Hepatocyte (in vitro differentiated cells): ENCODE results near the gene SLC22A14. TPM values are rescaled to one million over a fixed set of nuclear protein-coding genes. Genes with fewer than 3 reads are reported as not detected.

Experiments used
- DNase-seq: peaks from one replicate; pipeline ENCODE4 v3.0.0-alpha.2; 2016; ENCODE audit warnings: low spot score
- H2AFZ ChIP-seq: fragments of 200-600 bp; sonication (generic); 2 replicates; pipeline ENCODE4 v1.6.0; 2016; ENCODE audit warnings: antibody characterized with exemption, mild to moderate bottlenecking
- H3K27ac ChIP-seq: fragments of 200-600 bp; sonication (generic); 2 replicates; pipeline ENCODE4 v1.5.1; 2016; ENCODE audit warnings: mild to moderate bottlenecking
- H3K27me3 ChIP-seq: fragments of 200-600 bp; sonication (generic); 2 replicates; pipeline ENCODE4 v1.6.1; 2016
- H3K36me3 ChIP-seq: fragments of 200-600 bp; sonication (generic); replicated peaks from 2 replicates; pipeline ENCODE4 v1.5.1; 2016; ENCODE audit warnings: low read depth; ENCODE audit not compliant: insufficient read depth
- H3K4me1 ChIP-seq: fragments of 200-600 bp; sonication (generic); 2 replicates; pipeline ENCODE4 v1.5.1; 2016; ENCODE audit warnings: mild to moderate bottlenecking, moderate library complexity; ENCODE audit not compliant: insufficient read depth
- H3K4me2 ChIP-seq: fragments of 200-600 bp; sonication (generic); 2 replicates; pipeline ENCODE4 v1.6.0; 2016
- H3K4me3 ChIP-seq: fragments of 200-600 bp; sonication (generic); 2 replicates; pipeline ENCODE4 v1.5.1; 2016; ENCODE audit warnings: mild to moderate bottlenecking
- H3K79me2 ChIP-seq: fragments of 200-600 bp; sonication (generic); 2 replicates; pipeline ENCODE4 v1.6.0; 2017; ENCODE audit warnings: mild to moderate bottlenecking
- H3K9me2 ChIP-seq: fragments of 200-600 bp; sonication (generic); replicated peaks from 2 replicates; pipeline ENCODE4 v1.6.0; 2017; ENCODE audit warnings: mild to moderate bottlenecking; ENCODE audit not compliant: insufficient read depth
- H3K9me3 ChIP-seq: fragments of 200-600 bp; sonication (generic); 2 replicates; pipeline ENCODE4 v1.5.1; 2016; ENCODE audit warnings: low read depth, mild to moderate bottlenecking
- H4K20me1 ChIP-seq: fragments of 200-600 bp; sonication (generic); 2 replicates; pipeline ENCODE4 v1.6.0; 2016; ENCODE audit warnings: mild to moderate bottlenecking; ENCODE audit not compliant: insufficient read depth, poor library complexity, severe bottlenecking
- EZH2 ChIP-seq: fragments of 200-600 bp; sonication (generic); IDR thresholded peaks from 2 replicates; pipeline ENCODE4 v1.6.1; 2016; ENCODE audit warnings: antibody characterized with exemption, mild to moderate bottlenecking, borderline replicate concordance
- EZH2phosphoT487 ChIP-seq: fragments of 200-600 bp; sonication (generic); IDR thresholded peaks from one replicate; pipeline ENCODE4 v1.6.1; 2018; ENCODE audit warnings: antibody characterized with exemption, mild to moderate bottlenecking, low read depth, moderate library complexity; ENCODE audit not compliant: unreplicated experiment, severe bottlenecking
- WGBS: methylation state at CpG from one replicate; pipeline ENCODE4 v1.1.6; 2016; ENCODE audit warnings: low lambda C conversion rate; ENCODE audit errors: missing lambda C conversion rate; 5-methylcytosine and 5-hydroxymethylcytosine counted together
- polyA plus RNA-seq: library from polyadenylated mRNA; unstranded; fragments of >200 nt; fragmentation: Nextera tagmentation; extraction: Ambion mirVana; gene quantifications from 2 replicates; pipeline ENCODE4 v1.2.1, GENCODE V29; 2016
- total RNA-seq: library from RNA; depleted of rRNA; stranded (reverse); fragments of >200 nt; gene quantifications from 2 replicates; pipeline ENCODE4 v1.2.3, GENCODE V29; 2014
- TF ChIP-seq, protein P1 (sequence below): fragments of 200-600 bp; sonication (generic); IDR thresholded peaks from 2 replicates; pipeline ENCODE4 v1.5.1; 2016; ENCODE audit warnings: antibody characterized with exemption, mild to moderate bottlenecking; ENCODE audit not compliant: poor library complexity

SLC22A14 gene
- total and polyA plus RNA-seq, 2 experiments from 2014 or later: 0.57 to 0.64 TPM

DNA sequence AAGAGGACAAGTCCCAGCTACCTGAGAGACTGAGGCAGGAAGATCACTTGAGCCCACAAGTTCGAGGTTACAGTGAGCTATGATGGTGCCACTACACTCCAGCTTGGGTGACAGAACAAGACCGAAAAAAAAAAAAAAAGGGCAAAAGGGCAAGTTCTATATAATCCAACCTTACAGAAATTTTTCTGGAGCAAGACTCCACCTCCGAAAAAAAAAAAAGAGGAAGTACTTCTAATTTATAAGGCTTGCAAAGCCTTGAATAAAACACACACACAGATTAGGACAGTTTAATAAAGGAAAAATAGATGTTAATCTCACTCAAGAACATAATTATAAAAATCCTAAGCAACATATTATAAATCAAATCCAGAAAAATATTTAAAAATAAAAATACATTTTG, 50.1 kb downstream of the SLC22A14 start:
- no peak for DNase-seq
- Histone ChIP-seq H3K36me3 (no peaks in the 10 kb centered on the region), H3K9me2 (no peaks in the 10 kb centered on the region), H3K9me3 (no peaks in the 10 kb centered on the region), H3K4me1 (no peaks in the 10 kb centered on the region), H4K20me1 (no peaks in the 10 kb centered on the region), H3K4me3 (no peak overlapping the region), H3K4me2 (no peak overlapping the region), H3K27me3 (no peaks in the 10 kb centered on the region), H3K79me2 (no peaks in the 10 kb centered on the region), H2AFZ (no peak overlapping the region), H3K27ac (no peak overlapping the region)
- 61% methylated on average over 3 of the region's 3 CpGs for WGBS
- TF ChIP-seq EZH2 (no peak), EZH2phosphoT487 (no peak)
- TF ChIP-seq, protein P1, sequence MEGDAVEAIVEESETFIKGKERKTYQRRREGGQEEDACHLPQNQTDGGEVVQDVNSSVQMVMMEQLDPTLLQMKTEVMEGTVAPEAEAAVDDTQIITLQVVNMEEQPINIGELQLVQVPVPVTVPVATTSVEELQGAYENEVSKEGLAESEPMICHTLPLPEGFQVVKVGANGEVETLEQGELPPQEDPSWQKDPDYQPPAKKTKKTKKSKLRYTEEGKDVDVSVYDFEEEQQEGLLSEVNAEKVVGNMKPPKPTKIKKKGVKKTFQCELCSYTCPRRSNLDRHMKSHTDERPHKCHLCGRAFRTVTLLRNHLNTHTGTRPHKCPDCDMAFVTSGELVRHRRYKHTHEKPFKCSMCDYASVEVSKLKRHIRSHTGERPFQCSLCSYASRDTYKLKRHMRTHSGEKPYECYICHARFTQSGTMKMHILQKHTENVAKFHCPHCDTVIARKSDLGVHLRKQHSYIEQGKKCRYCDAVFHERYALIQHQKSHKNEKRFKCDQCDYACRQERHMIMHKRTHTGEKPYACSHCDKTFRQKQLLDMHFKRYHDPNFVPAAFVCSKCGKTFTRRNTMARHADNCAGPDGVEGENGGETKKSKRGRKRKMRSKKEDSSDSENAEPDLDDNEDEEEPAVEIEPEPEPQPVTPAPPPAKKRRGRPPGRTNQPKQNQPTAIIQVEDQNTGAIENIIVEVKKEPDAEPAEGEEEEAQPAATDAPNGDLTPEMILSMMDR: no peak

DNA sequence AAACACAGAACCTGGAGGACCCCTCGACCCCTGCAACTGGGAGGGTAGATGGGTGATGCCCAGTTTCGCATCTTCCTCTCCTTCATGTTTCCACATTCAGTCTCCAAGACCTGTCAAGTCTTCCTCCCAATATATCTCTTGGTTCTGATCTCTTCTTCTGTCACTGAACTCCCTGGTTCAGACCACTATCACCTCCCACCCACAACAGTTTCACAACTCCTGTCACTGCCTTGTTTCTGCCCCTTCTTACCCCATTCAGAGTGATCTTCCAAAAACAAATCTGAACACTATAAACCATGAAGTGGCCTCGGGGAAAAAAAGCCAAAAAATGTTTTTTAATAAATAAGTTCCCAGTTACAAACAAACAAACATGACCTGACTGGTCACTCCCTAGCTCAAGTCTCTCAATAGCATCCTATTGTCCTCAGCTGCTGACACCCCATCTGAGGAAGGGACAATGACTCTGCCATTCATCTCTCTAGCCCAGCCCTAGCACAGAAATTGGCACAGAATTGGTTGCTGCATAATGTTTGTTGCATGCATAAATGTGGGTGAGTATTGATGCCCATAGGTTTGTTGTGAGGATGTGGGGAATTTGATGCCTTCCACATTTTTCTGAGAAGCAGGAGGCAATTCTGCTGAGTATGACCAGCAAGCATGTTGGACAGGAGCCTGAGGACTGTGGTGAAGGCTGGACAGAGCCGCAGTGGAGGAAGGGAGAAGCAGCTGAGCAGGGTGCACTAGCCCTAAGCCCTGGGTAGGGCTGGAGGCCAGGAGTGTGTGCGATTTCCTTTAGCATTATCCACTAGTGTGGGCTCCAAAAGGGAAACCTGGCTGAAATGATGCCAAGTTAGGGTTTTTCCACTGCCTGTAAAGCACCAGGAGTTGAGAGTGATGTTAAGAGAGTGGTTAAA, 52.3 kb downstream of the SLC22A14 start:
- 81% methylated on average over 5 of the region's 5 CpGs for WGBS
- TF ChIP-seq EZH2 (no peak), EZH2phosphoT487 (no peak)
- TF ChIP-seq, protein P1: no peak
- H3K4me2 ChIP-seq: no peak overlapping the region
- H3K79me2 ChIP-seq: no peaks in the 10 kb centered on the region
- no peak overlapping the region for H3K27ac ChIP-seq
- no peak for DNase-seq
- H3K27me3 ChIP-seq: no peaks in the 10 kb centered on the region
- H3K36me3 ChIP-seq: no peaks in the 10 kb centered on the region
- no peaks in the 10 kb centered on the region for H3K4me1 ChIP-seq
- no peaks in the 10 kb centered on the region for H4K20me1 ChIP-seq
- H3K4me3 ChIP-seq: no peak overlapping the region
- H3K9me3 ChIP-seq: no peaks in the 10 kb centered on the region
- H3K9me2 ChIP-seq: no peaks in the 10 kb centered on the region
- H2AFZ ChIP-seq: no peak overlapping the region

DNA sequence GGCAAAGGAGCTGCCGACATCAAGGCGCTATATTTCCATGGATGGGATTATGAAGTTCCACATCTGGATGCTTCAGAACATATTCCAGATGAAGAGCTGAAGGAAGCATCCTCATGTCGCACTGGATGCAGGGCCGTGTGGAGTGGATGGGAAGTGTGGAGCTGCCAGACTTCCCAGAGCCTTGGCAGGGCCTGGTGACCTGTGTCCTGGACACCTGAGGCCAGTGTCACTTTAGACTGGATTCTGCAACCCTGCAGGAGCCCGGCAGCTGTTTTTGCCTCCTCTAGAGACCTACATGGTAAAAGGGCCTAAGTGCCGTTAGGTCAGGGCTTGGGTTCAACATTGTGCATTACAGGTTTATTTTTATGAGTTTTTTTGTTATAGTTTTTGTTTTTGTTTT, 53.2 kb downstream of the SLC22A14 start:
- H2AFZ ChIP-seq: no peak overlapping the region
- no peaks in the 10 kb centered on the region for H3K9me3 ChIP-seq
- no peaks in the 10 kb centered on the region for H4K20me1 ChIP-seq
- TF ChIP-seq EZH2phosphoT487 (no peak), EZH2 (no peak)
- TF ChIP-seq, protein P1: no peak
- H3K27ac ChIP-seq: no peak overlapping the region
- no peaks in the 10 kb centered on the region for H3K4me1 ChIP-seq
- H3K4me2 ChIP-seq: no peak overlapping the region
- no peaks in the 10 kb centered on the region for H3K27me3 ChIP-seq
- H3K4me3 ChIP-seq: no peak overlapping the region
- WGBS: 84% methylated on average over 6 of the region's 6 CpGs
- H3K9me2 ChIP-seq: no peaks in the 10 kb centered on the region
- H3K36me3 ChIP-seq: no peaks in the 10 kb centered on the region
- no peak for DNase-seq
- H3K79me2 ChIP-seq: no peaks in the 10 kb centered on the region
